GM19395 (cell line): Measurements from ENCODE around the gene CALR3.
"Not testable (repeated sequence)": the region's sequence is repeated elsewhere in the genome, so short reads cannot be mapped to it uniquely, and the experiment has no call there.

Source experiments
- ATAC-seq: cut with Tn5 transposase; IDR thresholded peaks from one replicate; pipeline ENCODE4 v1.9.1; 2021; ENCODE audit warnings: mild to moderate bottlenecking, moderate library complexity; ENCODE audit not compliant: unreplicated experiment

The CALR3 gene

DNA sequence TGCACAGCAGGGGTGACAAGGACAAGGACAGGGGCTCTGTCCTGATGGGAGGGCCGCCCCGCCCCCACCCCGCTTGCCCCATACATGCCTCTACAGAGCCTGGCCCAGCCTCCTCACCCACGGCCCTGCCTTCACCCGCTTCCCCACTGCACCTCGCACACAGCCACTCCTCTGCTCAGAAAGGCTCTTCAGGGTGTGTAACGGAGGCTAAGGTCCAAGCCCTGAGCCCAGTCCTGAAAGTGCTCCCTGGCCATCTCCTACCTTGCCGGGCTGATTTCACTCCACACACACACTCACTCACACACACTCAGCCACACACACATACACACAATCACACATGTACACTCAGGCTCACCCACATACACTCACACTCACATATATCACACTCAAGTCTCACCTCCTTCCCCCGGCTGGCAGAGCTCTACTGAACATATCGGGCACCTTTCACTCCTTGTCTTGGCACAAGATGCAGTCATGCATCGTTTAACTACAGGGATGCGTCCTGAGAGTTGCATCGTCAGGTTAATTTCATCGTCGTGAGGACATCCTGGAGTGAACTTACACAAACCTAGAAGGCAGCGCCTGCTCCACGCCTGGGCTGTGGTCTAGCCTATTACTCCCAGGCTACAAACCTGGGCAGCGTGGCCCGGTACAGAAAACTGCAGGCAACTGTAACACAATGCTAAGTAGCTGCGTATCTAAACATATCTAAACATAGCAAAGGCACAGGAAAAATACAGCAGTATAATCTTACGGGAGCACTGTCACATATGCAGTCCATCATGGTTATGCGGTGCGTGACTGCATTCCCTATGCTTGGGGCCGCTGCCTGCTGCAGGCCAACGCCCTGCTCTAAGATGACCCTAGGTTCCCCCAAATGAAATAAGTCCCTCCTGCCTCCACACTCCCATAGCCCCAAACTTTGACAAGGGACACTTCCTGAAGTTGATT is 37.3 kb downstream of the CALR3 start:
- no peak for ATAC-seq

DNA sequence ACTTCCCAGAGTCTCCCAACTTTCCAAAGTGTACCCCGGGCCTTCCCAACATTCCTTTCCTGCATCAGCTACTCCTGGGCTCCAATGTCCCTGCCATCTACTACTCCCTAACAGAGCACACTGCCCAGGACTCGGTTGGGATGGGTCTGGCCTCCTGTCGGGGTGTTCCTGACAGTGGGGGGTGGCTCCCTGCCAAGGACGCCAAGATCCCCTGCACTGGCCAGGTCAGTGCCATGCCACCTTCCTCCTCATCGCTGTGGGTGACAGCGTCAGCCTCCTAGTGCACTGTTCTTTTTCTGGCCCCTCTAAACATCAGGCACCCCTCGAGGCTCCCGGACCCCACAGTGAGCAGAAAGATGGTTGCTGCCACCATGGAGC is 38.0 kb downstream of the CALR3 start:
- no peak for ATAC-seq

DNA sequence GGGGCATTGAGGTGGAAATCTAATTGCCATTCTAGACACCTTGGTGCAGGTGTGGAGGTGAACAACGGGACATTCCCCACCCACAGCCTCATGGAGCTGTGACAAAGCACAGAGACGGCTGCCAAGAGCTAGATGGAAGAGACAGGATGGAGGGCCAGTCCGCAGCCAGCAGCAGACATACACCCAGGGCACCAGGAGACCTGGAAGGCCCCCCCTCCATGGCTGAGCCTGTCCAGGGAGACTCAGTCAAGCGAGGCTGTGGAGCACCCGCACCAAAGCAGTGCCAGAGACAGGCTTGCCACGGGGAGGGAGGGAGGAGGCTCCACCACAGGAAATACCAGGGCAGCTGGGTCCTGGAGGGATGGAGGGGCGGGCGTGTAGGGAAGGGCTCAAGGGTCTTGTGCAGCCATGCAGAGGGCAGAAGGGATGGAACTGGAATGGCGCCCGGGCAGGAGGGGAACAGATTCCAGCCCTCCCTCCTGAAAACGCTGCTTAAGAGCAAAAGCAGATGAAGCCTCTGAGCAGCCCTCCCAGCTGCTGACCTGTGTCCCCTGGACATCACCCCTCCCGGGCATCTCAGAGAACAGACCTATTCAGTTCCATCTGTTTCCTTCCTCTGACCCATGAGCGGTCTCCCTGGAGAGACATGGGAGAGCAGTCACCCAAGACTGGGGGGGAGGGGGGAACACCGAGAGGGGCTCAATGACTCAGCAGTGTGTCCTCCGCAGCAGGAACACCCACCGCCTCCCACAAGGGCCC is 38.6 kb downstream of the CALR3 start:
- ATAC-seq = no peak

DNA sequence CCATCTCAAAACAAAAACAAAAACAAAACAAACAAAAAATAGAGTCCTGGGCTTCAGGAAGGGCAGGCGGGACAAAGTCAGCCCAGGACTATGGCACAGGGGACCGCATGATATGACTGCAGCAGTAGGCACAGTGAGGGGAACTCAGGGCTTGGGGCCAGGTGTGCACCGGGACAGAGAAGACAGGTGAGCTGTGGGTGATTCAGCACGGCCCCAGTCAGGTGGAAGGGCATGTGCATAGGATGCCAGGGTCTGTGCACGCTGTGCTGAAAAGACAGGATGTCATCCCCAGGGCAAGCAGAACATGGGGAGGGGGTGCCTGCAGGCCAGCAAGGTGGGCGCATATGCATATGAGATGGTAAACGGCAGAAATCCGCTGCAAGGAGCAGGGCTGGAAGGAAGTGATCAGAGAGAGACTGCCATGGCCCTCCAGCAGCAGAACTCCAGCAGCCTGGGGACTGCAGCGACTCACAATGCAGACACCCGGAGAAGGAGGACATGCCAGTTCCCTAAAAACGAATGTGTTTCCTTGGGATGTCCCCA is 39.2 kb downstream of the CALR3 start:
- no peak for ATAC-seq

DNA sequence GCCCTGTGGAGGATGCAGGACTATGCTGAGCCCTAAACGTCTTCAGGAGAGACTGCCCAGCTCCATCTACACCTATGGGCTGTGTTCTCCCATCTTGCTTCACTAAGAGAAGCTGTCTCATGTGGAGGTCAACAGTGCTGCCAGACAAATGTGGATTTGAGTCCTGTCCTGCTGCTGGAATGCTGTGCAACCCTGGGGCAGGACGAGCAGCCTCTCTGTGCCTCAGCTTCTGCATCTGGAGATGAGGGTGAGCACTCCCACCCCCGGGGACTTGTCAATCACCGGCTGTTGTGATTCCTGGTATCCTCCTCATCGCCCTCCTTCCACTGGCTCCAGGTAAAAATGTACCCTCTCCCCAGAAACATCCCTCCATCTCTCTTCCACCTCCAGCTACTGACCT is 40.5 kb downstream of the CALR3 start:
- no peak for ATAC-seq

DNA sequence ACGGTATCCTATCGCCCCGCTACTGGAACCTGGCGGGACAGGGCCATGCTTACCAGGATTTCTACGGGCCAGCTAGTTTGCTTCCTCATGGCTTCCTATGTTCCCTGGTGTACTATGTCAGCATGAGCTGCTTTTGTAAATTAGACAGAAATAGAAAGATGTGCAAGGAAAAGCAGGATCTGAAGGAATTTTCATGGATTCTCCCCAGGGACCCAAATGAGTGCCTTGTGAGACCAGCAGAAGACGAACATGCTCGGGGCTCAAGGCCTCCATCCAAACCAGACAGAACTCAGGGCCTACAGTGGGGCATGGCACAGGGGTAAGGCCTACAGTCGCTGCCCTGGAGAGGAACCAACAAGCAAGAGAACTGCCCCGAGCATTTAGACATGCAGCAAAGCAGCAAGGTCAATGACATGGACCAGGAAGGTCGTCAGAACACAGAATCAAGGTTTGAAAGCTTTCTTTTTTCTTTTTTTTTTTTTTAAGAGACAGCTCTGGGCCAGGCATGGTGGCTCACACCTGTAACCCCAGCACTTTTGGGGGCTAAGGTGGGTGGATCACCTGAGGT is 41.5 kb downstream of the CALR3 start:
- no peak for ATAC-seq

DNA sequence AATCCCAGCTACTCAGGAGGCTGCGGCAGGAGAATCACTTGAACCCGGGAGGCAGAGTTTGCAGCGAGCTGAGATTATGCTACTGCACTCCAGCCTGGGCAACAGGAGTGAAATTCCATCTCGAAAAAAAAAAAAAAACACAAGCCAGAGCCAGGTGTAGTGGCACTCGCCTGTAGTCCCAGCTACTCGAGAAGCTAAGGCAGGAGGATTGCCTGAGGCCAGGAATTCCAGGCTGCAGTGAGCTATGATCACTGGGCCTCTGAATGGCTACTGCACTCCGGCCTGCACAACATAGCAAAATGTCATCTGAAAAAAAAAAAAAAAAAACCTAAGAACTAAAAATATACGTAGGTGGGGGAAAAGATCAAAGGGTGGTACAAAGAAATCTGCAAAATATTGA is 43.6 kb downstream of the CALR3 start:
- ATAC-seq = no peak

DNA sequence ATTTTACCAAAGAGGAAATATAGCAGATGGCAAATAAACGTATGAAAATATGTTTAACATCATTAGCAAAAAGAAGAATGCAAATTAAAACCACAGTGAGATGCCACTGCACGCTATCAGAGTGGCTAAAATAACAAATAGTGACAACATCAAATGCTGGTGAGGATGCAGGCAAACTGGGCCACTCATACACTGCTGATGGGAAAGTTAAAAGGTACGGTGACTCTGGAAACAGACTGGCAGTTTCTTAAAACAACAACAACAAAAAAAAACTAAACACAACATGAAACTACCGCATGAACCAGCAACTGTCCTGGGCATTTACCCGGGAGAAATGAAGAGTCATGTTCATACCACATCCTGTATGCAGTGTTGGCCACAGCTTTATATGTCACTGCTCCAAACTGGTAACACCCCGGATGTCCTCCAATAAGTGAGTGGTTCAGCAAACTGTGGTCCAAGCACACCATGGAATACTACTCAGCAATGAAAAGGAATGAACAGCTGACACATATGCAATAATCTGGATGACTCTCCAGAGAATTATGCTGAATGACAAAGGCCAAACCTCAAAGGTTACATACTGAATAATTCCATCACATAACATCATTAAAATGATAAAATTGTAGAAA is 46.5 kb downstream of the CALR3 start:
- no peak for ATAC-seq

DNA sequence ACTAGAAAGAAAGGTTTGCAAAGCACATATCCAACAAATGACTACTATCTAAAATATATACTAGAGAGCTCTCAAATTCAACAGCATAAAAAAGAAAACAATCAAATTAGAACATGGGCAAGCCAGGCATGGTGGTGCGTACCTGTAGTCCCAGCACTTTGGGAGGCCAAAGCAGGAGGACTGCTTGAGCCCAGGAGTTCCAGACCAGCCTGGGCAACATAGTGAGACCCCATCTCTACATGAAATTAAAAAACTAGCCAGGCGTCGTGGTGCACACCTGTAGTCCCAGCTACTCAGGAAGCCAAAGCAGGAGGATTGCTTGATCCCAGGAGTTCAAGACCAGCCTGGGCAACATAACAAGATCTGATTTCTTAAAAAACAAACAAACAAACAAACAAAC is 47.1 kb downstream of the CALR3 start:
- ATAC-seq = not testable (repeated sequence)

DNA sequence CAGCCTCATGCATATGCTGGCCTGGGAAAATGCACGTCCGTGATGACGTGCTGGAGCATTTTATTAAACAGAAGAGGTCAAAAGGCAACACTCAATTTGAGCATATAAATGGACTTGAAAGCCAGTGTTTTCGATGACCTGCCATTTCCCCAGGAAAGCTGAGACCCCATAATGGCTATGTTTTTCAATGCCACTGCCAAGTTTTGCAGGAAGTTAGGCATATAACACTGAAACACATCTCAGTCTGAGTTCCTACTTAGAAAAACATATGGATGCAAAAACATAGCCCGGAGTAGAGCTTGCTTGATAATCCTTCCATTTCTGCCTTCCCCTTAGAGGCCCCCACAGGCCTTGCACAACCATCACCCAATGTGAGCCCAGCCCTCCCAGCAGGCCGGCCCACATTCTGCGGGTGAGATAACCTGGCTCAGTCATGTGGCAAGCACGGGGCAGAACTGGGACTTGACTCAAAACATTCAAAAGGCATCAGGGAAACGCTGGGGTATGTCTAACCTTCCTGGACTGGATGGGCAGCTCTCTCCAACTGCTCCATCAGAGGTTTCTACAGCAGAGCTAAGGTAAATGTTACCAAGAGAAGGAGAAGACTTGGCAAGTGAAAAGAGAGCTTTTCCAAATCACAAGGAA is 49.1 kb downstream of the CALR3 start:
- ATAC-seq = no peak

DNA sequence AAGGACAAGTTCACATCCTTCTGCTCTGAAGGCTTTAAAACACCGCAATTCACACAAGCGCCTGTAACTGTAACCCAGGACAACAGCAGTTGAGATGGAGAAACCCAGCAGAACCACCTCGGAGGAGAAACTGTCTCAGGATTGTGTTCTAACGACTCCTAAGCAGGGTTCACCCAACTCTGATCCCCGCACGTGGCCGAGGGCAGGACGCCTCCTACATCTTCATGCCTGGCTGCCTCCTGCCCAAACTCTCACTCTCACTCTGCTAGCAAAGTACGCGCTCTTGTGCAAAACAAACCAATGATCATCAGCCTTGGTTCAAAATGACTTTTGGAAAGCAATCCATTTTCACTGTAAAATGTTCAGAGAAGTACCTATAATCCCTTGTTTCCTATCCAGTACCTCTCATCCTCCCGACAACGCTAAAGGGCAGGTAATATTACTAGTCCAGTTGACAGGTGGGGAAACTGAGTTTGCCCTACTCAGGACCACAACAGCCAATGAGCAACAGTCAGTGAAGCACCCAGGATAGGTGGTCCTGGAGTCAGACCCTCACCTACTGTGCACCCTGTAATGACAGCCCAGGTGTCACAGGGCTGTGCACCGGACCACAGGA is 49.8 kb downstream of the CALR3 start:
- no peak for ATAC-seq

DNA sequence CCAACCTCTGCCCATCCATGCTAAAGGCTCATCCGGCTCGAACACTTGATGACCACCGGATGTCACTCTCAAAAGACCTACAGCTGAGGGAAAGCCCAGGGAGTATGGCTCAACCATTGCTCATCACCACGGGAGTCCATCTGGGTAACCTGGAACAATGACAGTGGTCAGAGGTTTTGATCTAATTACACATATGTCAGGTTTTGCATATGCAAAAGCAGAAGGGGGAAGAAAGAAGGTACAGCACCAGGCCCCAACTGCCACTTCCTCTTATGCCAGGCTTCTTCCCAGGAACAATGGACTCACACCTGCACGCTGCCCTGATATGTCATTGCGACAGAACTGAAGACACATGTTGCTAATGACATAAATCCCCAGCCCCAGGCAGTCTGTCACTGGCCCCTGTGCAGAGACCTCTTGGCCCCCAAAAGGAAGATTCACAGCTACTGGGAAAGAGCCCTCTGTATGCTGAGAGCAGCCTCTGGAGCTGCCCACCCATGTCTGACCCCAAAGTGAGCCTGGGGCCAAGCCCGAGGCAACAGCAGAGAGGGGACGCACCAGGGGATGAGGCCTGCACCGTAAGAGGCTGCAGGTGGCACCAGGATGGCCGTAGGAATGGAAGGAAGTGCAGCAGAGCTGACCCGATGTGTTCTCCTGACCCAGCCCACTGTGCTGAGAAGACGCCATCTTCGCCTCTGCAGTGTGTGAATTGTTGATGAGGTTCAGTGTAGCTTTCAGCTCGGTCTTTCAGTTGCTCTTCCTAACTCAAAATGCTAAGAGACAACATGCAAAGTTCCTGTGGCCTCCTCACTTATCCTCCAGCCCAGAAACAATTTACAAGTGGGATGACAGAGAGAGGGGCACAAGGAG is 50.5 kb downstream of the CALR3 start:
- ATAC-seq = no peak

DNA sequence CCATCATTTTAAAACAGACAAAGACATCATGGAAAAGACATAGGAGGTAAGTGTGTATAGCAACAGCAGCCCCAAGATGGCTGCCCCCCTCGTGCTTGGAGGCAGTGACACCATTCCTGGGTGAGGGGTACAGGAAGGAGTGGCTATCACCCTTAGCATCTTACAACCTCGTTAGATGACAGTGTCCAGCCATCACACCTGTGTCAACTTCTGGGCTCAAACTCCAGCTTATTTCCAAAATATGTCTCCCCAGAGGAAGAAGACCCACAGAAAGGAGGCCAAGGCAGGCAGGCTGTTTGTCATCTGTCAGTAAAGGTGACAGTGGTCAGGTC is 51.7 kb downstream of the CALR3 start:
- no peak for ATAC-seq

DNA sequence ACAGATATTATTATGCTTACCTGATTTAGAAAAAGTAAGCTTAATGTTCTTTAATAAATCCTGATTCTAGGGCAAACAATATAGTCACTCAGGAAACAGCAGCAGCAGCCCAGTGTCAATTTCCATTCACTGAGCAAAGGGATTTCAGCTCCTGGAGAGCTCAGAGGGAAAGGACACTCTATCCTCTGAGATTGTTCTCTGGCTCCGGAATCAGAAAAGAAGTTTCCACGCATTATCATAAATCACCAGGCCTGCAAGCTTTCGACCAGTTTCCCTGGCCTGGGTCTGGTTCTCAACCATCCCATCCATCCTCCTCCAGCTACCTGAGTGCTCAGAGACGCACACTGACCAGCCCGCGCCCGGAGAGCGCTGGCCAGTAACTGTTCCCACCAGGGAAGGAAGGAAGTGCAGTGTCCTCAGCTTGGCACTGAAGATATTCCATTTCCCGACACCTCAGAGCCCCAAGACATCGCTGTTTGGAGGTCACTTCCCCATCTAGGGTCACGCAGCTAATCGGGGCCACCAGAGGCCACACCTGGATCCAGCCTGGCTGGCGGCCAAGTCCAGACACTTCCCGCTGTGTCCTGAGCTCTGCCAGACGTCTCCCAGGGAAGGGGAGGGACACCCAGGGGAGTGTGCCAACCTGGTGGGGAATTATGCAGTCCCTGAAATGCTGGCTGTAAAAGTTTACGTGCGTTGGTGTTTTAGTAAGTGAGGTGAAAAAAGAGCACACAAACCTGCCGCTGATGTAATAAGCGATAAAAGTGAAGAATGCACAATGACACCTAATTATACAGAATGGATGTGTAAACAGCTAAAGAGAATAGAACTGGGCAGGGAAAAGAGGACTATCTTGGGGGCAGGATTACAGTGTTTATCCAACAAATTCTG is 53.3 kb downstream of the CALR3 start:
- no peak for ATAC-seq

DNA sequence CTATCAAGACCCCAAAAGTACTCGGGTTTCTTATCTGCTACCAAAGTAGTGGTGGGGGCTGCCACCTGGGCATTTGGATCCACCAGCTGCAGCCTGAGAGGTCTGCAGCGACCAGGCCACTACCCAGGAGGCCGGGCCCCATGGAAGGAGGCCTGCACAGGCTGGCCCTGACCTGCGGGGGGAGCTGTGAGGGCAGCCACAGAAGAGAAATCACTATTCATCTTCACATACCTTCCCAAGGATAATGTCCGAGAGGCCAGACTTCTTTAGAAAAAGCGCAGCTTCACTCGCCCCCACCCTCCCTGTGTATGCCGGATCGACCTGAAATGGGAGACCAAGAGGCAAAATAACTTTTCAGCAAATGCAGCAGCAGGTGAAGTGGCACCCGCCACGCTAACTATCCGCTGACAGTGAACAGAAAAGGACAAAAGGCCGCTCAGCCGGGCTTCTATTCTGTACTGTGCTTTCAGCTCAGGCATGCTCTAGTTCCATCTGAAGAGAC is 54.3 kb downstream of the CALR3 start:
- no peak for ATAC-seq

DNA sequence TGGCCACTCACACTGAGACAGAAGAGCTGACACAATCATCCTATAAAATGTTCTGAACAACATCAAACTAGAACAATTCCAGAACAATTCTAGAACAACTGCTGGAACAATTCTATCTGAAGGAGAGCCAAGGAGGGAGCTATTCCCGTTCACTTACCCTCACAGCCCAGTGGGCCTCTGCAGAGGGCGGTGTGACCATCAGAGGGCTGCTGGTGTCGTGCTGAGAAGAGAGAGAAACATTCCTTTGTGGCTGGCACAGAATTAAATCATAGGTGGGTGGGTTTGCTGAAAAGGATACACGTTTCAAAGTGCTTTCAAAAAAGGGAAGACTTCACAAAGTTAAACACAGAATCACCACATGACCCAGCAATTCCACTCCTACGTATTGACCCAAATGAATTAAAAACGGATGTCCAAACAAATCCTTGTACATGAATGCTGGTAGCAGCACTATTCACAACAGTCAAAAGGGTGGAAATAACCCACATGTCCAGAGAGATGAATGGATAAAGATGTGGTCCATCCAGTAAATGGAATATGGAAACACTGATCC is 59.1 kb downstream of the CALR3 start:
- ATAC-seq = no peak

DNA sequence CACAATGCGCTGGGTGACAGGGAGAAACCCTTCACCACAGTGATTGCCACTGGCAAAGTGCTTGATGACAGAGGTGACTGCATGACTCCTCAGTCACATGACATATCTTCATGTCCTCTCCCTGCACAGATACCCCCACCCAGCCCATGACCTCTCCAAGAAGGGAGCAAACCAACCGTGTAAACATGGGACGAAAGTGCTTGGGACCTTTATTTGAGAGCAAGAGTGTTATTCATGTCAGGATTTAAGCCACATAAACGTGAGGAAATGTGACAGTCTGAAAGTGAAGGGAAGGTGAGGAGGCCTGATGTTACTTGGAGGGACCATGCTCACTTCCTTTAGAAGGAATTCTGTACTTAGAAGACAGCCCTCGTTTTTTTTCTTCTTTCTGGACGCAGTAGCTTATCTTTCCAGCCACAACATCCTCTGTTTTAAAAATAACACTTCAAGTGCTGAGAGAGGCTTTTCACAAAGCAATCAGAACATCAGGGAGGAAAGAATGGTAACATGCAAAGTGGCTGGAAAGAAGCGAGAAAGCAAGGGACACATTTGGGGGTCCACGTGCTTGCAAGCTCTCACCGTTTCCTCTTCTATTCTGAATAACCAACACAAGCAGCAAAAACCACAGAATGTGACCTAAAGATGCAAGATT is 59.8 kb downstream of the CALR3 start:
- ATAC-seq = no peak
